Cardiac fibroblast (primary cell): ENCODE results near the gene ELAVL1.
"Not testable (repeated sequence)": the region's sequence is repeated elsewhere in the genome, so short reads cannot be mapped to it uniquely, and the experiment has no call there.

Source experiments
- DNase-seq, 2 donors: peaks; one replicate each; pipeline versions ENCODE4 v3.0.0 to v3.0.0-alpha.2; 2010; ENCODE audit warnings: low read depth in 2 of 2
- H3K4me3 ChIP-seq, 2 donors: replicated peaks in 1 of 2; 1 replicate in 1 of 2; 2 replicates in 1 of 2; pipeline ENCODE4 v1.5.1; 2011; ENCODE audit warnings: low read depth in 2 of 2, low read length in 2 of 2, mild to moderate bottlenecking in 2 of 2, moderate library complexity in 1 of 2
- CTCF ChIP-seq: IDR thresholded peaks from one replicate; pipeline ENCODE4 v1.5.1; 2011; ENCODE audit warnings: low read depth, mild to moderate bottlenecking, low read length, inconsistent platforms

The ELAVL1 gene

GRCh38 chr19:8044018-8044417 is 38.6 kb upstream of the ELAVL1 start:
- TF ChIP-seq CTCF, result no peak
- DNase-seq, result no peak
- H3K4me3 ChIP-seq, result no peak overlapping the region

GRCh38 chr19:8042900-8043299 is 37.5 kb upstream of the ELAVL1 start:
- no peak for TF ChIP-seq CTCF
- H3K4me3 ChIP-seq, result no peak overlapping the region
- no peak for DNase-seq

DNA sequence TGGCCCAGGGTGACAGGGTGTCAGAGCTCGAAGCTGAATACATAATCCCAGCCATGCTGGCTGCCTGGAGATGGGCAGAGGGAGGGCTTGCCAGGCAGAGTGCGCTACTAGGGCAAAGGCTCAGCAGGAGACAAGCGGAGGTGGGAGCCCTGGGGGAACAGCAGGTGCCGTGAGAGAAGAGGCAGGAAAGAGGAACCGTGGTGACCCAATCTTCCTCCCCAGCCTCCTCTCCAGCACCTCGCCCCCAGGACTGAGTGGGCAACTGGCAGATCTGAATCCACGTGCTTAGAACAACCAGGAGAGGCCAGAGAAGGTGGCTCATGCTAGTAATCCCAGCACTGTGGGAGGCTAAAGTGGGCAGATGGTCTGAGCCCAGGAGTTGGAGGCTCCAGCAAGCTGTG is 36.1 kb upstream of the ELAVL1 start:
- no peak for TF ChIP-seq CTCF
- H3K4me3 ChIP-seq, result no peak overlapping the region
- DNase-seq, result no peak

DNA sequence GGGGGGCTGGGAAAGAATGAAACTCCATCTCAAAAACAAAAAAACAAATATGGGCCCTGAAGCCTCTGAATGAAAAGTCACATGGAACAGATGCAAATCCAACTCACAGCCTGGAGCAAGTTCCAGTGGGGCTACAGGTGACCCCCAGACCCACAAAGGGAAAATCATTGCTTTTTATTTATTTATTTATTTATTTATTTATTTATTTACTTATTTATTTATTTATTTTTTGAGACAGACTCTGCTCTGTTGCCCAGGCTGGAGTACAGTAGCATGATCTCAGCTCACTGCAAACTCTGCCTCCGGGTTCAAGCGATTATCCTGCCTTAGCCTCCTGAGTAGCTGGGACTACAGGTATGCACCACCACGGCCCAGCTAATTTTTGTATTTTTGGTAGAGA is 33.8 kb upstream of the ELAVL1 start:
- DNase-seq, result no peak
- no peak for TF ChIP-seq CTCF
- H3K4me3 ChIP-seq, result no peak overlapping the region

DNA sequence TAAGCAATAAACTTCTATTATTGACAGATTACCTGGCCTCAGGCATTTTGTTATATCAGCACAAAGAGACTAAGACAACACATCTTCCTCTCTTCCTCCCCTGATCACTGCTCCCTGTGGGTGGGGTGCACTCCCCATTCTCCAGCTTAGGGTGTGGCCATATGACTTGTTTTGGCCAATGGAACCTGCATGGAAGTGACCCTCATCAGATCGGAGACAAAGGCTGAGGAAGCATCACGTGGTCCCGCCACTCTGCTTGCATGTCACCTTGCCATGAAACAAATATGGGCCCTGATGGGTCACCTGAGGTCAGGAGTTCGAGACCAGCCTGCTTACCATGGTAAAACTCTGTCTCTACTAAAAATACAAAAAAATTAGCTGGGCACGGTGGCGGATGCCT is 33.4 kb upstream of the ELAVL1 start:
- H3K4me3 ChIP-seq, result no peak overlapping the region
- TF ChIP-seq CTCF, result no peak
- DNase-seq, result no peak

- no peak for DNase-seq
- no peak overlapping the region for H3K4me3 ChIP-seq
- no peak for TF ChIP-seq CTCF
Measured at GRCh38 chr19:8036434-8037099, 31.1 kb upstream of the ELAVL1 start.

GRCh38 chr19:8034178-8034525 is 28.7 kb upstream of the ELAVL1 start:
- no peak for DNase-seq
- H3K4me3 ChIP-seq, result no peak overlapping the region
- TF ChIP-seq CTCF, result no peak

DNA sequence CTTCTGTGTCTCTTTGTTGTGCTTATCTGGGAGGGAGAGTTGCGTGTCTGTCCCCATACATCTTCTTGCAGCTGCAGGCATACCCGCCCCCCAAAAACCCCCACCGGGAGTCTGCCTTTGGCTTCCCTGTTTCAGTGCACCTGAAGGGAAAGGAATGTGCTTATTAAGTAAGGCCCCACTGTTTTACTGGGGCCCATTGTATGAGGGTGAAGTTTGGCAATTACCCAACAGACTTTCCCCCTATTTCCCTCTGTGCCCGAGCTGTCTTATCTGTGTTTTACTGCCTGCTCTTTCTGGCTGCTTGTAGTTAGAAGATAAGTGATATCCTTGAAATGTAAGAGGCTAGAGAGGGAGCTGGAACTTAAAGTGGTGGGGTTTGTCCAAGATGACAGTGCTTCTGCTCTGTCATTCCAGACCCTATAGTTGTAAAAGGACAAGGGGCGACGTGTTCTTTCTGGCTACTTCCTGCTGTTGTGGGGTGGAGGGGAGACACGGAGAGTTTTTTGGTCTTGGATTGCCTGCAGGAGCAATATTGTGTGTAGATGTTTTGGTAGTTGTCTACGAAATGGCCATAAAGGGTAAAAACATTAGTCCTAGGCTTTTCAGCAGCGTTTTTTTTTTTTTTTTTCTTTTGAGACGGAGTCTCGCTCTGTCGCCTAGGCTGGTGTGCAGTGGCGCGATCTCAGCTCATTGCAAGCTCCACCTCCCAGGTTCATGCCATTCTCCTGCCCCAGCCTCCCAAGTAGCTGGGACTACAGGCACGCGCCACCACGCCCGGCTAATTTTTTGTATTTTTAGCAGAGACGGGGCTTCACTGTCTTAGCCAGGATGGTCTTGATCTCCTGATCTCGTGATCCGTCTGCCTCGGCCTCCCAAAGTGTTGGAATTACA is 28.1 kb upstream of the ELAVL1 start:
- not testable (repeated sequence) for DNase-seq, H3K4me3 ChIP-seq
